NCI-H146 treated with DMSO at 0.1 percent for 48 hours (cell line): ENCODE measurements around the gene ANO10.
"Not testable (repeated sequence)": the region's sequence is repeated elsewhere in the genome, so short reads cannot be mapped to it uniquely, and the experiment has no call there.

Experiments used
- DNase-seq: peaks from one replicate; lab custom pipeline; 2025; ENCODE audit not compliant: unreplicated experiment; lab: John Stamatoyannopoulos, UW

Gene ANO10

DNA sequence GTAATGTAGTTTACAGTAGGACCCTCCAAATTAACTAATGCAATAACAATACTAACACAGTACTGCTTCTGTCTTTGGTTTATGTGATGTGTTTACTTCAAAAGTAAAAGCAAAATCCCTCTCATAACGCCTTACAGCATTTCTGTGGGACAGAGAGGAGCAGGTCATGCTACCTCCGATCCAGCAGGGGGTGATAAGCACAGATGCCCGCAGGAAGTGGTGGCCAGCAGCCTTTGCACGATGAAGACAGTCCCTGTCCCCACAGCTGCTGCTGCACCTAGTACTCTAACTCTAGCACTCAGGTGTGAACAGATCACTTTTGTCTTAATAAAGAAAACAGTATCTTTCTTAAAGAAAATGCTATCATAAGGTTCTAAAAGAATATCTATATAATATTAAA, 38.3 kb downstream of the ANO10 start:
- no peak for DNase-seq

GRCh38 chr3:43582866-43583265, 38.9 kb downstream of the ANO10 start:
- no peak for DNase-seq

DNA sequence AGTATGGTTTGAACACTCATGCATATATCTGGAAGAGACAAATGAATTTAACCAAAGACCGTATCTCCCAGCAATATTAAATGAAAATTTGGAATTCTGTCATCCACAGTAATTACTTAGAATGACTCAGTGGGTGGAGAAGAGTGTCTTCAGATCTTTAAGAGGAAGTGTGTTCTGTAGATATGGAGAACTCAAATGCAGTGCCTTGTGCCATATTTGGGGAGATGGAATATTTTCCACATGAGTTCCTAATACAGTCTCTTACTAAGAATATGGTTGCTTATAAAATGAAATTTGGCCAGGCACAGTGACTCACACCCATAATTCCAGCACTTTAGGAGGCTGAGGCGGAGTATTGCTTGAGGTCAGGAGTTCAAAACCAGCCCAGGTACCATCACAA, 40.5 kb downstream of the ANO10 start:
- DNase-seq = no peak

GRCh38 chr3:43580181-43580580, 41.6 kb downstream of the ANO10 start:
- no peak for DNase-seq

DNA sequence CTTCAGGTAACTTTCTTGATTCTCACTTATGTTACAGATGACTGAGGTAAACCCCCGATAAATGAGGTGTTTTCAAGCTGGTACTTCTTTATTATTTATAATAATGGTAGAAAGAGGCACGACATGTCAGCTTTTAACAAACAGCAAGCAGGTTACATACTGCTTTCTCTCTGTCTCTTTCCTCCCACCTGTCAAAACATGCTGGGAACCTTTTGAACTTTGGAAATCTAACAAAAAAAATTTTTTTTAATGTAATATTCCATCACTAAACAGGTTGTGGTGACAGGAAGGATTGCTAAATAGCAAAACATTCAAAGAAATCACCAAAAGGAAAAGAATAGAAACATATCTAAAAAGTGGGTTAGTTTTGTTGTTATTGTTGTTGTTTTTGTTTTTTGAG, 48.2 kb downstream of the ANO10 start:
- DNase-seq = no peak

- not testable (repeated sequence) for DNase-seq
These were observed 56.0 kb downstream of the ANO10 start for GRCh38 chr3:43565661-43566341.

DNA sequence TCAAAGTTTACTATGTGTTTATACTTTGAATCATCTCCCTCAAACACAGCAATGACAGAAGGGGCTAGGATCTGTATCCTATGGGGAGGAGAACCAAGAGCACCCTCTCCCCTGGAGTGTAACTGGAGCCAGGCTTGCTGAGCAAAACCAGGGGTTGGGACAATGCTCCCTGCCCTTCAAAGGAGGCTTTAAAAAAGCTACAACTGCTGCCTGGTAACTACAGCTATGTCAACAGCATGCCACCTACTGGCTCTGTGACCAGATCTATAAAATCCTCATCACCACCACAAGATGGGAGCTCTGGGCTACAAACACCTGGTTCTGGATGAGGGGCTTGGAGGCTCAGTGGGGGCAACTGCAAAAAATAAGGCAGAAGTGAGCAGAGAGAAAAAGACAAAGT, 61.9 kb downstream of the ANO10 start:
- DNase-seq = no peak

- DNase-seq = no peak
These were observed 63.6 kb downstream of the ANO10 start for GRCh38 chr3:43558171-43558570.

GRCh38 chr3:43549626-43550290, 72.1 kb downstream of the ANO10 start:
- DNase-seq = no peak

DNA sequence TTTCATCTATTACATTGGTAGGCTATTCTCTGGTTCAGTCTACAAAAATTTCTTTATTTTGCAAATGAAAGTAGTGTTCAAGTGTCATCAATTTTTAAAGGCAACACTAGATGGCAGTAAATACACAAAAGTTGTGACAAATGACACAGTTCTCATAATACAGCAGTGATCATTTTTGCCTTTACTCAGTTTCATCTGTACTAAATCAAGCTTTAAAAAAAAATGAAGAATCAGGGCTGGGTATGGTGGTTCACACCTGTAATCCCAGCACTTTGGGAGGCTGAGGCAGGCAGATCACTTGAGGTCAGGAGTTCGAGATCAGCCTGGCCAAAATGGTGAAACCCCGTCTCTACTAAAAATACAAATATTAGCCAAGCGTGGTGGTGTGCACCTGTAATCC, 77.5 kb downstream of the ANO10 start:
- not testable (repeated sequence) for DNase-seq

DNA sequence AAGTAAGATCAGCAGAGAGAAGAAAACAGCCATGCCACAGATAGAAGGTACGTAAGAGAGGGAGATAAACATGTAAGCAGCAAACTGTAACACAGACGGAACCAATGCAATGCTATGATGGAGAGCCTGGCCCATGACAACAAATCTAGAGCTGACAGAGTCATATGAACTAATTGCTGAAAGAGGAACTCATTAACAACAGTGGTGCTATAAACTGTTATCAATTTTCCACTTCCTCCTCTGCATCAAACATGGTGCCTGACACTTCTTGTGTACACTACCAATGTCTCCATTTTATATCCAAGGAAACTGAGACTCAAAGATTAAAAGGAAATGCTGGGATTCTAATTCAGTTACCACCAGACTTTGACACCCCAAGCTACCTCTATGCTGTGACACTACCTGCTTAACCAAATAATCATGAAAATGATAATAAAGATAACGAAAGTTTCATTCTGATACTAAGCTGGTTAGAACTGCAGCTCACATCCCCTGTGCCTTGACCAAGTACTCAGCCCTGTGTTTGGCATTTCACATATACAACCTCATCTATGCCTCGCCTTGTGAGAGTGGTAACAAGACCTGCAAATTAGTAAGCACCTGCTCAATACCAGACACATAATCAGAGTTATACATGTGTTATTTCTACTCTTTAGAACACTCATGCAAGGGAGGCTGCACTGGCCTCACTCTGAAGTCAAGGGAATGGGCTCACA, 79.3 kb downstream of the ANO10 start:
- DNase-seq = no peak

- DNase-seq = no peak
These were observed 81.2 kb downstream of the ANO10 start for GRCh38 chr3:43540624-43541023.

DNA sequence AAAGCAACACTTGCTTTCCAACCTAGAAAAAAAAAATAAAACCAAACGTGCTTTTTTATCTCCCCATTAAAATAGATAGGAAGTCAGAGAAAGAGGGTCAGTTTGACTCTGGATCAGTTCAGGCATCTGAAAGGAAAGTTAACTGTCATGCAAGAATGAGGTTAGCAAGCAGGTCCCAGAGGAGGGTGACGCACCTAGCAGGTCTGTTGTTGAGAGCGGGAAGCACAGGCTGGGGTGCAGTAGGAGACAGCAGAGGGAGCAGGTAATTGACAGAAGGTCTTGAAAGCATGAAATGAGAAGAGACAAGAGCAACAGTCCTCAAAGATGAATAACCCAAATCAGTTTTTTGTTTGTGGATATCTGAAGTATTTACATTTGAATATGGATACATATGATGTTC, 82.5 kb downstream of the ANO10 start:
- no peak for DNase-seq

DNA sequence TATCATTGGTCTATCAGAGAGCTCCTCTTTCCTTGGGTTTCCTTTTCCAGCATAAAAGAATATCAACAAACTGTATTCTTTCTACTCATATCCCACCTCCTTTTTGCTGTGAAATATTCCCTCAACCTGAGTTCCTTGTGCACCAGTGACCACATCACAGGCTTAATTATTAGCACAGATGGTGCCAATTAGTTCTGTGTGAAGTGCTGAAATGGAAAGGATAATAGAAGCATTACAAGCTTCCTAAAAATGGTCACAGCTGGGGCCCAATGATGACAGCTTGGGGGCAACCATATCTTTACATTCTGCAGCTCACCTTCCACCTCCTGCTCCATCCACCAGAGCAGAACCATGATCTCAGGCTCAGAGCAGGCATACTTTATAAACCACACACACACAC, 84.6 kb downstream of the ANO10 start:
- no peak for DNase-seq

GRCh38 chr3:43534675-43535074, 87.1 kb downstream of the ANO10 start:
- no peak for DNase-seq

DNA sequence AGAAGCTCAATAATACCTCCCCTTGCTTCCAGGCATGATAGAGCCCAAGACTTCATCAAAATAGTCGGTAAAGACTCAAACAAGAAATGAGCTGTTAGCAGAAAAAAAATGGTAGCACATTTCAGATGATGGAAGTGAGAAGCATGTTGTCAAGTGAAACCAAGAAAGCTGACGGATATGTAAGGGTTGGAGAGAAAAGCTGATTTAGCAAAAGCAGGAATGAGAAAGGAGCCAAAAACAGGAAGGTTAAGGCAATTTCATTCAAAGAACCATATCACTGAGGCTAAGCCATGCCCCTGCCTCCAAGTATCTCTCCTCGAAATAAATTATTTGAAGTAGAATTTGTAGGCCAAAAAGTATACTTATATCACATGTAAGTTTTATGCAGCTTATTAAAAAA, 88.8 kb downstream of the ANO10 start:
- DNase-seq = no peak

DNA sequence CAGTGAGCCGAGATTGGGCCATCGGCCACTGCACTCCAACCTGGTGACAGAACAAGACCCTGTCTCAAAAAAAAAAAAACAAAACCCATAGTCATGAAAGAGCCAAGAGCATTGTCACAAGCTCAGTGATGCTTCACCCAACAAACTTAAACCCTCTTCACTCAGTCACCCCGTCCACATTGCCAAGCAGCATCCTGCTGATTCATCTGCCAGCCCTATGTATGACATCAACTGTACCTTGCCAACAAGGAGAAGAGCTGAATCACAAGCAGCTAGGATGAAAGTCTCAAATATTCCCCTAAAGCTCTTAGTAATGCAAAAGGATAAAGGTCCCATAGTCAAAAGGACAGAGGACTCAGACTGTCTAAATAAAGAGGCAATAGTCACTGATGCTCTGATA, 90.0 kb downstream of the ANO10 start:
- DNase-seq = no peak

- DNase-seq = no peak
These were observed 93.2 kb downstream of the ANO10 start for GRCh38 chr3:43528498-43529099.

DNA sequence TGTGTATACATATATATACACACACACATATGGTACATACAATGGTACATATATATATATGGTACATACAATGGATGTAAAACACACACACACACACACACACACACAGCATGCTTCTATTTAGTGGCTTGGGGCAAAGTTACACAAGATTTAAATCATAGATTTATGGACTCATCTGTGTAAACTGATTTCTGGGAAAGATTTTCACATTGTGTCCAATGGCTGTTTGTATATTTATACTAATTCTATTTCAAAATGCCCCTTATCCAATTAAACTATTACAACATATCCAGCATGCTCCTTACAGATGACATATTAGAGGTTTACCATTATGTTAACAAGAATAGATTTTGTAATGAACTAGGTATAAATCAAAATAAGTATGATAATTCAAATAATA, 94.9 kb downstream of the ANO10 start:
- no peak for DNase-seq

DNA sequence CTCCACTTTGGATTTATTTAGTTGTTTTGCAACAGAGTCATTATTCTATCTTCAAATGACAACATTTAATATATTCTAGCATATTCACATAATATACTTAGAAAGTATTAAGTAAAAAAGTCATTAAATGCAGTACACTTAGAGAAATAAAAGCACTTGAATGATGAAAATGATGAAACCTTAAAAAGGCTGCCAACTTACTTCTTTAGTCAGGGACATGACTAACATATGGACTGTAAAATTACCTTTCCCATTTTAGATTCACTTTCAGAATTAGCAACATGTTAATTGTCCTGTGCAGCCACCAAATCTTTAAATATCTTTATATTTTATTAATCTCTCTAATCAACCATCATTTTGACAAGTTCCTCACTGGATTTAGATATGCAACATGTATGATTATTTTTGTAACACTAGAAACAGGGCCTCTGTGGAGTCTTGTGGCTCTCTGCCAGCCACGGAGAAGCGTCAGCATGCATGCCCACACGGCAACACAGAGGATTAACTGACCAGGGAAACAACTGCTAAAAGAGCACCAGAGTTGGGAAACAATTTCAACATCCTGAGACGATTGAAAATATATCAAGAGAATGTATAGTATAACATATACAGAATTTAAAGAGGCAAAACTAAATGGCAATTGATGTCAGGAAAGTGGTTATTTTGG, 95.7 kb downstream of the ANO10 start:
- no peak for DNase-seq

DNA sequence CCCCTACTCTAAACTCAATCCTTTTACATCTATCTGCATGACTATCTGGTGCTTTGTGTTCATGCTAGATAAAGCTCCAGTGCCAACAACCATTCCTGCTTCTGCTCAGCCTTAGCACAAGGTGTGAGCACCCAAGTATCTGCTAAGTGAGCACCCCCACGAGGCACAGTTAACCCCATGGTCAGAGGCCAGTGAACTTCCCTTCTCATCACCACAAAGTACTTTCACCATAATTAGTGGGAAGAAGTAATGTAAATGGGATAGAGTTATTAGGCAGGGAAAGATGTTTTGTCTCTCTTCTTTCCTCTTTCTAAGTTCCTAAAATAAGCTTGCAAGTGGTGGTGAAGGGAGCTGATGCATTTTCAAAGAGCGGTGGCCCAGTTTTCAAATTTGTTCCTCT, 96.4 kb downstream of the ANO10 start:
- no peak for DNase-seq
